Thyroid gland (tissue), 4 donors: Measurements from ENCODE around the gene DLG1. TPM values are rescaled to one million over a fixed set of nuclear protein-coding genes. Genes with fewer than 3 reads are reported as not detected.
"Not testable (repeated sequence)": the region's sequence is repeated elsewhere in the genome, so short reads cannot be mapped to it uniquely, and the experiment has no call there.

Source experiments
- DNase-seq, 2 donors: peaks; one replicate each; pipeline ENCODE4 v3.0.0-alpha.2; 2019
- H3K27ac ChIP-seq, 3 donors: fragments of 200-600 bp; sonication (generic); 1 replicate in 2 of 3; 2 replicates in 1 of 3; pipeline ENCODE4 v1.5.1; 2016 to 2019; ENCODE audit warnings: mild to moderate bottlenecking in 1 of 3, moderate library complexity in 1 of 3
- H3K27me3 ChIP-seq: fragments of 200-600 bp; sonication (generic); one replicate; pipeline ENCODE4 v1.5.1; 2019
- H3K36me3 ChIP-seq, 2 donors: fragments of 200-600 bp; sonication (generic); one replicate each; pipeline ENCODE4 v1.5.1; 2016 to 2019
- H3K4me1 ChIP-seq, 2 donors: fragments of 200-600 bp; sonication (generic); one replicate each; pipeline ENCODE4 v1.5.1; 2017 to 2019
- H3K4me3 ChIP-seq, 3 donors: fragments of 200-600 bp; sonication (generic); replicated peaks in 1 of 3; 1 replicate in 2 of 3; 2 replicates in 1 of 3; pipeline ENCODE4 v1.5.1; 2016; ENCODE audit warnings: mild to moderate bottlenecking in 1 of 3
- H3K9me3 ChIP-seq: fragments of 200-600 bp; sonication (generic); one replicate; pipeline ENCODE4 v1.5.1; 2017
- CTCF ChIP-seq, 6 experiments: fragments of 200-600 bp in 3 of 6; fragments of 450-650 bp in 3 of 6; sonication (generic) in 3 of 6; IDR thresholded peaks; one replicate each; pipeline ENCODE4 v1.5.1; 2016 to 2019; ENCODE audit warnings: antibody characterized with exemption in 6 of 6, mild to moderate bottlenecking in 2 of 6, inconsistent platforms in 1 of 6, moderate library complexity in 1 of 6
- POLR2A ChIP-seq, 2 donors: fragments of 450-650 bp; IDR thresholded peaks; one replicate each; pipeline ENCODE4 v1.6.1; 2017; ENCODE audit warnings: antibody characterized with exemption in 2 of 2, mild to moderate bottlenecking in 2 of 2, moderate library complexity in 1 of 2
- WGBS, 2 donors: methylation state at CpG; one replicate each; pipeline ENCODE4 v1.1.5; 2017; 5-methylcytosine and 5-hydroxymethylcytosine counted together
- intact Hi-C: fragments of 100-400 bp; cut with DNase I; formaldehyde crosslinking; loops from one replicate; pipeline ENCODE4 v1.15.1; 2023
- total RNA-seq, 4 donors: library from RNA; depleted of rRNA; stranded (reverse); fragments of >200 nt; gene quantifications; one replicate each; pipeline ENCODE4 v1.2.3, GENCODE V29; 2016

DLG1 gene
- total RNA-seq, 4 donors from 2014 or later = 111 to 233 (median 174) TPM

- Histone ChIP-seq H3K4me1 (peaks cover 11 to 29% of the 10 kb centered on the region in 2 donors), H3K27me3 (no peaks in the 10 kb centered on the region), H3K27ac (no peak overlapping the region), H3K4me3 (no peak overlapping the region), H3K36me3 (no peaks in the 10 kb centered on the region), H3K9me3 (no peaks in the 10 kb centered on the region)
- WGBS, 2 donors = 68 to 91% methylated on average over 1 of the region's 1 CpG
- DNase-seq = no peak
- intact Hi-C loops = no loop called here
- TF ChIP-seq POLR2A (IDR thresholded peaks at IDR 0.05) (no peak), CTCF (IDR thresholded peaks at IDR 0.05) (no peak)
Measured at GRCh38 chr3:197205265-197205664, 93.1 kb downstream of the DLG1 start.

GRCh38 chr3:197204736-197205135, 93.7 kb downstream of the DLG1 start:
- WGBS, 2 donors = 80 to 84% methylated on average over 3 of the region's 3 CpGs
- Histone ChIP-seq H3K9me3 (no peaks in the 10 kb centered on the region), H3K27me3 (no peaks in the 10 kb centered on the region), H3K36me3 (no peaks in the 10 kb centered on the region), H3K4me3 (no peak overlapping the region), H3K27ac (no peak overlapping the region), H3K4me1 (peaks cover 8 to 25% of the 10 kb centered on the region in 2 donors)
- TF ChIP-seq CTCF (IDR thresholded peaks at IDR 0.05) = no peak
- no peak for TF ChIP-seq POLR2A (IDR thresholded peaks at IDR 0.05)
- DNase-seq = no peak
- intact Hi-C loops = no loop called here

GRCh38 chr3:197203714-197204146, 94.7 kb downstream of the DLG1 start:
- intact Hi-C loops = no loop called here
- Histone ChIP-seq H3K4me3 (no peak overlapping the region), H3K27ac (no peak overlapping the region), H3K4me1 (peaks cover 0 to 18% of the 10 kb centered on the region in 2 donors), H3K36me3 (no peaks in the 10 kb centered on the region), H3K9me3 (no peaks in the 10 kb centered on the region), H3K27me3 (no peaks in the 10 kb centered on the region)
- TF ChIP-seq CTCF (IDR thresholded peaks at IDR 0.05) (no peak), POLR2A (IDR thresholded peaks at IDR 0.05) (no peak)
- WGBS, 2 donors = 74 to 79% methylated on average over 2 of the region's 2 CpGs
- no peak for DNase-seq

GRCh38 chr3:197202694-197203093, 95.7 kb downstream of the DLG1 start:
- TF ChIP-seq CTCF (IDR thresholded peaks at IDR 0.05) = no peak
- TF ChIP-seq POLR2A (IDR thresholded peaks at IDR 0.05) = no peak
- Histone ChIP-seq H3K4me1 (peaks cover 0 to 18% of the 10 kb centered on the region in 2 donors), H3K27ac (no peak overlapping the region), H3K9me3 (no peaks in the 10 kb centered on the region), H3K36me3 (no peaks in the 10 kb centered on the region), H3K27me3 (no peaks in the 10 kb centered on the region), H3K4me3 (no peak overlapping the region)
- WGBS, 2 donors = 59 to 64% methylated on average over 2 of the region's 2 CpGs
- intact Hi-C loops = no loop called here
- DNase-seq = no peak

- no peak for TF ChIP-seq POLR2A (IDR thresholded peaks at IDR 0.05)
- no peak for TF ChIP-seq CTCF (IDR thresholded peaks at IDR 0.05)
- no peaks in the 10 kb centered on the region for H3K9me3 ChIP-seq
- 76 to 78% methylated on average over 5 of the region's 5 CpGs for WGBS, 2 donors
Measured at GRCh38 chr3:197201791-197202452, 96.5 kb downstream of the DLG1 start.

GRCh38 chr3:197200856-197201255, 97.6 kb downstream of the DLG1 start:
- H3K9me3 ChIP-seq, H3K36me3 ChIP-seq, H3K27ac ChIP-seq, intact Hi-C loops, H3K4me3 ChIP-seq, DNase-seq, H3K27me3 ChIP-seq: not testable (repeated sequence)
- WGBS, 2 donors = 94 to 95% methylated on average over 12 of the region's 12 CpGs
- peaks cover 0 to 18% of the 10 kb centered on the region in 2 donors for H3K4me1 ChIP-seq

More at GRCh38 chr3:197201791-197202452, 96.5 kb downstream of the DLG1 start:
- DNase-seq = no peak
- intact Hi-C loops = no loop called here
- H3K36me3 ChIP-seq = no peaks in the 10 kb centered on the region
- H3K4me1 ChIP-seq = peaks cover 0 to 18% of the 10 kb centered on the region in 2 donors
- no peak overlapping the region for H3K27ac ChIP-seq
- no peak overlapping the region for H3K4me3 ChIP-seq
- H3K27me3 ChIP-seq = no peaks in the 10 kb centered on the region
